BLaER1 treated with 17β-estradiol and CSF1 and Interleukin-3, amounts not matched to agents 10 nM and 100 nM (cell line): Measurements from ENCODE around the gene COL18A1.
A peak's percentile ranks its signal among the peaks of the same experiment; 100 is the strongest.

ENCODE experiments used
- H3K27ac ChIP-seq, 11 experiments: shearing (Covaris generic); formaldehyde crosslinking; 2 replicates each; pipeline ENCODE4 v1.8.1; 2022
- H3K27me3 ChIP-seq, 11 experiments: shearing (Covaris generic); formaldehyde crosslinking; 2 replicates each; pipeline ENCODE4 v1.8.1; 2022
- H3K36me3 ChIP-seq, 11 experiments: shearing (Covaris generic); formaldehyde crosslinking; 2 replicates each; pipeline ENCODE4 v1.8.1; 2022
- H3K4me1 ChIP-seq, 10 experiments: shearing (Covaris generic); formaldehyde crosslinking; 2 replicates each; pipeline ENCODE4 v1.8.1; 2022
- H3K4me2 ChIP-seq, 11 experiments: shearing (Covaris generic); formaldehyde crosslinking; 2 replicates each; pipeline ENCODE4 v1.8.1; 2022
- H3K4me3 ChIP-seq, 10 experiments: shearing (Covaris generic); formaldehyde crosslinking; 2 replicates each; pipeline ENCODE4 v1.8.1; 2022
- H3K9ac ChIP-seq, 11 experiments: shearing (Covaris generic); formaldehyde crosslinking; 2 replicates each; pipeline ENCODE4 v1.8.1; 2022
- H3K9me3 ChIP-seq, 11 experiments: shearing (Covaris generic); formaldehyde crosslinking; replicated peaks in 1 of 11; 2 replicates each; pipeline ENCODE4 v1.8.1; 2022
- H4K20me1 ChIP-seq, 11 experiments: shearing (Covaris generic); formaldehyde crosslinking; 2 replicates each; pipeline ENCODE4 v1.8.1; 2022
- Cebpa-rat ChIP-seq, 11 experiments: shearing (Covaris generic); IDR thresholded peaks; 2 replicates each; pipeline ENCODE4 v1.8.1; 2022

Gene COL18A1

DNA sequence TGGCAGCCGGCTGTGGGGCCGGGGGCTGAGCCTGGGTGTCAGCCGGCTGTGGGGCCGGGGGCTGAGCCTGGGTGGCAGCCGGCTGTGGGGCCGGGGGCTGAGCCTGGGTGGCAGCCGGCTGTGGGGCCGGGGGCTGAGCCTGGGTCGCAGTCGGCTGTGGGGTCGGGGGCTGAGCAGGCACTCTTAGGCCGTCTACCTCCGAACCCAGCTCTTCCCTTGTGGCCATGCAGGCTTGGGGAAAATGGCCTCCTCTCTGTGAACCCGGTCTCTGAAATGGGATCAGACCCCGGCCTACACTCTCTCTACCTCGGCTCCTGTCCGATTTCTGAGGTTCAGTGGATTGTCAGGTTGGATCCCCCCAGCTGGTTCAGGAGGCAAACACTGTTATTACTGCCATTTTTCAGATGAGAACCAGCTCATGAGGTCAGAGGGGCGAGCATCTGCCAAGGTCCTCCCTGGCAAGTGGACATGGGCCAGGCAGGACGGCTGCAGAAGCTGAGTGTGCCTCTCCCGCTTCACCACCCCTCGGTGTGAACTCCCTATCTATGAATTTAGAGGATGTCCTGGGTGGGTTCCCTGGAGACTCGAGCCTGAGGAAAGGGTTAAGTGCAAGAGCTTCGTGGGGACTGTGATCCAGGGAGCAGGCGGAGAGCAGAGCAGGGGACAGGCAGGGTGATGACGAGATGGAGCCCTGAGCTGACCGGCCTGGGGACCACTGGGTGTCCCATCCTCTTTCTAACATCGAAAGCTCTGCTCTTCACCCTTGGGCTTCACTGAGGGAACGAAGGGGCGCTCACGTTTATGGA, 10.9 kb upstream of the COL18A1 start:
- H3K9me3 ChIP-seq = no peaks in the 10 kb centered on the region

DNA sequence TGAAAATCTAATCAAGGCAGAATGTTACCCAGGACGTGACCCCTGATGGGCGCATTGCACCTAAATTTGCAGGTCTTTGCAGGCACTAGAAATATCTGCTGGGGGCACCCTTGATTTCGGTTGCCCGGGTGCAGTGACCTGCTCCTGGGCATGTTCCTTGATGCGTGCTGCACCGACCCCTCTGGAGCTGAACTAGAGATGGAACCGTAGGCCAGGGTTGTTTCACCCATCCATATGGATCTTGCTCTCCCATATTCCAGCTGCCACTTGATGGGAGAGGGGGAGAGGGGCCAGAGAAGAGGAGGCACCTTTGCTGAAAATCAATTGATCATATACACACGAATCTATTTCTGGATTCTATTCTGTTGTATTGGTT, 8.4 kb upstream of the COL18A1 start:
- no peak overlapping the region for H3K9ac ChIP-seq
- H3K4me2 ChIP-seq = peak overlapping the region in 5 of 11 experiments; percentile 20 to 54 (median 36); a peak in 6 of 22 replicates
- H3K36me3 ChIP-seq = no peaks in the 10 kb centered on the region
- no peak for TF ChIP-seq Cebpa-rat (IDR thresholded peaks at IDR 0.05)
- H3K27ac ChIP-seq = no peak overlapping the region
- H3K4me1 ChIP-seq = peaks cover 0 to 14% (median 7%) of the 10 kb centered on the region in 10 experiments; a peak in 9 of 20 replicates
- no peak overlapping the region for H3K4me3 ChIP-seq
- H3K9me3 ChIP-seq = peaks cover 7 to 14% (median 11%) of the 10 kb centered on the region in 11 experiments; a peak in 21 of 22 replicates
- peaks cover 16 to 35% (median 24%) of the 10 kb centered on the region in 11 experiments; a peak in 19 of 22 replicates for H3K27me3 ChIP-seq
- H4K20me1 ChIP-seq = no peaks in the 10 kb centered on the region; a peak in 3 of 22 replicates

More for the DNA sequence above, 10.9 kb upstream of the COL18A1 start:
- Histone ChIP-seq H3K4me1 (peaks cover 0 to 14% (median 7%) of the 10 kb centered on the region in 10 experiments; a peak in 9 of 20 replicates), H3K4me2 (no peak overlapping the region), H3K36me3 (no peaks in the 10 kb centered on the region), H3K9ac (no peak overlapping the region), H3K27ac (no peak overlapping the region), H3K27me3 (peaks cover 19 to 42% (median 30%) of the 10 kb centered on the region in 11 experiments; a peak in 19 of 22 replicates), H3K4me3 (no peak overlapping the region), H4K20me1 (no peaks in the 10 kb centered on the region; a peak in 3 of 22 replicates)
- TF ChIP-seq Cebpa-rat (IDR thresholded peaks at IDR 0.05) = no peak

- peaks cover 12 to 34% (median 22%) of the 10 kb centered on the region in 11 experiments; a peak in 21 of 22 replicates for H3K27me3 ChIP-seq
- no peaks in the 10 kb centered on the region for H3K36me3 ChIP-seq
- peaks cover 0 to 14% (median 7%) of the 10 kb centered on the region in 10 experiments; a peak in 9 of 20 replicates for H3K4me1 ChIP-seq
- H3K9me3 ChIP-seq = peaks cover 7 to 21% (median 14%) of the 10 kb centered on the region in 11 experiments; a peak in 21 of 22 replicates
- no peak overlapping the region for H3K4me3 ChIP-seq
- H3K4me2 ChIP-seq = no peak overlapping the region
- H4K20me1 ChIP-seq = peaks cover 0 to 2% (median 0%) of the 10 kb centered on the region in 11 experiments; a peak in 3 of 22 replicates
- no peak for TF ChIP-seq Cebpa-rat (IDR thresholded peaks at IDR 0.05)
- no peak overlapping the region for H3K9ac ChIP-seq
- no peak overlapping the region for H3K27ac ChIP-seq
Measured at GRCh38 chr21:45397381-45397780, 7.6 kb upstream of the COL18A1 start.

- Histone ChIP-seq H3K4me3 (no peak overlapping the region), H4K20me1 (peaks cover 0 to 34% (median 19%) of the 10 kb centered on the region in 11 experiments; a peak in 18 of 22 replicates), H3K27me3 (peaks cover 39 to 49% (median 41%) of the 10 kb centered on the region in 11 experiments), H3K4me2 (no peak overlapping the region), H3K9ac (no peak overlapping the region), H3K4me1 (peaks cover 9 to 25% (median 16%) of the 10 kb centered on the region in 10 experiments; a peak in 17 of 20 replicates), H3K27ac (no peak overlapping the region), H3K36me3 (no peaks in the 10 kb centered on the region), H3K9me3 (peaks cover 7 to 21% (median 14%) of the 10 kb centered on the region in 11 experiments; a peak in 21 of 22 replicates)
- TF ChIP-seq Cebpa-rat (IDR thresholded peaks at IDR 0.05) = no peak
Measured at GRCh38 chr21:45401054-45401518, 3.9 kb upstream of the COL18A1 start.

GRCh38 chr21:45401916-45402900, 2.8 kb upstream of the COL18A1 start:
- Histone ChIP-seq H3K9ac (no peak overlapping the region), H4K20me1 (peaks cover 0 to 45% (median 30%) of the 10 kb centered on the region in 11 experiments; a peak in 18 of 22 replicates), H3K27me3 (peaks cover 50 to 60% (median 52%) of the 10 kb centered on the region in 11 experiments), H3K4me1 (peaks cover 9 to 24% (median 17%) of the 10 kb centered on the region in 10 experiments; a peak in 17 of 20 replicates), H3K27ac (no peak overlapping the region), H3K4me3 (no peak overlapping the region), H3K36me3 (no peaks in the 10 kb centered on the region), H3K4me2 (no peak overlapping the region), H3K9me3 (peaks cover 7 to 21% (median 14%) of the 10 kb centered on the region in 11 experiments; a peak in 21 of 22 replicates)
- no peak for TF ChIP-seq Cebpa-rat (IDR thresholded peaks at IDR 0.05)

DNA sequence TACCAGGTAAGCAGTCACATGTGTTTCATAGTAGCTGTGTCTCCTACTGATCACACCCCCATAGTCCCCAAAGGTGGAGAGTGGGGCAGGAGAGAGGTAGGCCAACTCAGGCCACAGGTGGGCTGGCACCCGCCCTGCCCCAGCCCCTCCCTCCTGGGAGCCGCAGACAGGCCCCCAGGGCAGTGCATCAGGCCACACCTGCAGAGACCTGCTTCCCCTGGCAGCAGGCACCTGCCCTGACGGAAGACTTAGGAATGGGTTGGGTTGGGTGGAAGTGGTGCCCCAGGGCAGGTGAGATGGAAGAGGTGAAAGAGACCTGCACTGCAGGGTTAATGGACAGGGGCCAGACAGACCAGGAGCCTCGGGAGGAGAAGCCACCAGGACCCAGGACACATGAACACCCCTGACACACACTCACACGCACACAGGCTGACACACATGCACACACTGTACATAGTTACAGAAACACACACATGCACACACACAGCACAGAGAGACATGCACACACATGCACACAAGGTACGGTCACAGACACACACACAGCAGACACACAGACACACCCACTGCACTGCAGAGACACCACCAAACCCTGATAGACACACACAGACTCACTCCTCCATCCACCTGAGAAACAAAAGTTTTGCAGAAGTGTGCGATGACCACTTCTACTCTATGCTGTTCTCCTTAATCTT, 1.7 kb upstream of the COL18A1 start:
- Histone ChIP-seq H3K9me3 (peaks cover 7 to 21% (median 14%) of the 10 kb centered on the region in 11 experiments; a peak in 21 of 22 replicates), H3K27me3 (peaks cover 61 to 71% (median 63%) of the 10 kb centered on the region in 11 experiments), H3K4me3 (no peak overlapping the region), H3K36me3 (no peaks in the 10 kb centered on the region), H4K20me1 (peaks cover 0 to 56% (median 30%) of the 10 kb centered on the region in 11 experiments; a peak in 18 of 22 replicates), H3K4me1 (peaks cover 9 to 24% (median 17%) of the 10 kb centered on the region in 10 experiments; a peak in 17 of 20 replicates), H3K4me2 (no peak overlapping the region), H3K9ac (no peak overlapping the region), H3K27ac (no peak overlapping the region)
- TF ChIP-seq Cebpa-rat (IDR thresholded peaks at IDR 0.05) = no peak

DNA sequence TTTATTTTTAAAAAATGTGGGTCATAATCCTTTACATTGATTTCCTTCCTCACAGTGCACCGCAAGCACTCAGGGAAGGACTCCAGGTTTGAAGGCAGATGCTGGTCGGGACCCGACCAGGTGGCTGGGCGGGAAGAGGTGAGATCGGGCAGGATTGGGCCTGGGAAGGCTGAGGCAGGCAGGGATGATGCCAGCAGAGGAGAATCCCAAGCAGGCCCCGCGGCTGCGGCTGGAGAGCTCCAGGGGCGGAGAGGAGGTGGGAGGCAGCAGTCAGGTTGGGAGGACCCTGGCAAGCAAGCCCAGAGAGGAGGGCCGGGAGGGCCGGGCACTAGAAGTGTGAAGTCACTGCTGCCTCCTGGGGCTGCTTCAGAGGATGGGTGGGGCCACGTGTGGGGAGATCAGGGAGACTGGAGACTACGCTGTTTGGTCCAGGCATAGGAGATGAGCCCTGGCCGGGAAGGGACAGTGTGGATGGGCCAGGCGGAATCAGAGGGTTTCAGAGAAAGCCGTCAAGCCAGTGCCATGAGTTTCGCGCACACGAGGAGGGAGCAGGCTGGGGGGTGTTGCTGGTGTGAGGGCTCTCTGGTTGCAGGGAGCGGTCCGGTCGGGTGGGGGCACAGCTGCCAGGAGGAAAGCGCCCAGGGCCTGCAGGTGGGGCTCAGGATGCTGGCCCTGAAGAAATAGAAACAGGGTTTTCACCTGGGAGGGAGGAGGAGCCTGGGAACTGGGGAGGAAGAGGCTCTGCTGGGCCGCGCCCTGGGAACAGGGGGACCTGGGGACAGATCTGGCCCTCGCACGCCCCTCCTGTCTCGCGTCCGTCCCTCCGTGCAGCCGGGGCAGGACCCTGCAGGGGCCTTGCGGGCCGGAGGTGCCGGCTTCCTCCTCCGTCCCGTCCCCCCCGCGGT, 888 bp upstream of the COL18A1 start:
- Histone ChIP-seq H3K27me3 (peaks cover 69 to 79% (median 71%) of the 10 kb centered on the region in 11 experiments), H3K9me3 (peaks cover 7 to 21% (median 14%) of the 10 kb centered on the region in 11 experiments; a peak in 21 of 22 replicates), H4K20me1 (peaks cover 0 to 61% (median 30%) of the 10 kb centered on the region in 11 experiments; a peak in 18 of 22 replicates), H3K27ac (no peak overlapping the region), H3K4me3 (peak overlapping the region; percentile 28 to 64 (median 48); a peak in 16 of 20 replicates), H3K9ac (peak overlapping the region in 2 of 11 experiments; percentile 24 to 44; a peak in 2 of 22 replicates), H3K4me2 (peak overlapping the region; percentile 56 to 87 (median 76)), H3K36me3 (no peaks in the 10 kb centered on the region), H3K4me1 (peaks cover 9 to 28% (median 17%) of the 10 kb centered on the region in 10 experiments; a peak in 17 of 20 replicates)
- TF ChIP-seq Cebpa-rat (IDR thresholded peaks at IDR 0.05) = no peak
